Panc1 (cell line): Measurements from ENCODE around the gene ATP5F1E. TPM values are rescaled to one million over a fixed set of nuclear protein-coding genes. Genes with fewer than 3 reads are reported as not detected.

Experiments used
- ATAC-seq: fragments of 200-7000 bp; cut with Tn5 transposase; 2 replicates; pipeline ENCODE4 v1.9.1; 2020; ENCODE audit warnings: mild to moderate bottlenecking, moderate library complexity
- BruUV-seq: library from RNA; stranded (reverse); fragments of 400-500 nt; replicated peaks from 2 replicates; lab custom pipeline; 2021; lab: Mats Ljungman, UMichigan
- CTCF ChIA-PET: fragments of 300-600 bp; sonication (Branson Sonifier 250); formaldehyde crosslinking; loops from one replicate; lab custom pipeline; 2022; ENCODE audit warnings: antibody characterized with exemption; lab: Charles Lee
- POLR2A ChIA-PET: fragments of 300-600 bp; sonication (Branson Sonifier 250); formaldehyde crosslinking; loops from one replicate; lab custom pipeline; 2022; ENCODE audit warnings: antibody characterized with exemption; lab: Charles Lee
- DNase-seq: peaks from one replicate; pipeline ENCODE4 v3.0.0-alpha.2; 2010; ENCODE audit warnings: low read depth, low spot score
- H3K27ac ChIP-seq: 2 replicates; pipeline ENCODE4 v1.5.1; 2011; ENCODE audit warnings: mild to moderate bottlenecking, low read length, inconsistent platforms
- H3K27me3 ChIP-seq: fragments of 200-500 bp; sonication (Bioruptor generic); 2 replicates; pipeline ENCODE4 v1.6.0; 2014; ENCODE audit warnings: low read length, inconsistent platforms; ENCODE audit not compliant: control insufficient read depth, insufficient read depth
- H3K36me3 ChIP-seq: fragments of 200-500 bp; sonication (Bioruptor generic); 2 replicates; pipeline ENCODE4 v1.5.1; 2014; ENCODE audit warnings: inconsistent platforms, mild to moderate bottlenecking, low read length, moderate library complexity; ENCODE audit not compliant: control insufficient read depth, insufficient read depth
- H3K4me1 ChIP-seq: 2 replicates; pipeline ENCODE4 v1.5.1; 2011; ENCODE audit warnings: inconsistent platforms, mild to moderate bottlenecking, low read length, moderate library complexity; ENCODE audit not compliant: control insufficient read depth, insufficient read depth
- H3K4me3 ChIP-seq, 2 experiments: 2 replicates each; pipeline ENCODE4 v1.5.1; 2011 to 2012; ENCODE audit warnings: low read depth in 2 of 2, low read length in 2 of 2, mild to moderate bottlenecking in 2 of 2, inconsistent platforms in 1 of 2, moderate library complexity in 1 of 2
- H3K9me3 ChIP-seq: fragments of 200-500 bp; sonication (Bioruptor generic); 2 replicates; pipeline ENCODE4 v1.5.1; 2014; ENCODE audit warnings: low read depth, mild to moderate bottlenecking, inconsistent platforms, low read length, moderate library complexity; ENCODE audit not compliant: control insufficient read depth, insufficient read depth
- CTCF ChIP-seq: fragments of 450-650 bp; IDR thresholded peaks from 2 replicates; pipeline ENCODE4 v1.5.1; 2017; ENCODE audit warnings: mild to moderate bottlenecking
- POLR2AphosphoS5 ChIP-seq: IDR thresholded peaks from 2 replicates; pipeline ENCODE4 v1.6.1; 2012; ENCODE audit warnings: mild to moderate bottlenecking, low read depth, low read length, moderate library complexity
- REST ChIP-seq, 2 experiments: IDR thresholded peaks; 2 replicates each; pipeline ENCODE4 v1.6.1; 2011 to 2012; ENCODE audit warnings: low read depth in 2 of 2, control low read depth in 1 of 2, low read length in 1 of 2, mild to moderate bottlenecking in 1 of 2, moderate library complexity in 1 of 2; ENCODE audit not compliant: insufficient read depth in 1 of 2
- SIN3A ChIP-seq: IDR thresholded peaks from 2 replicates; pipeline ENCODE4 v1.6.1; 2012; ENCODE audit warnings: low read depth, mild to moderate bottlenecking, low read length, moderate library complexity, borderline replicate concordance; ENCODE audit not compliant: insufficient read depth
- TCF7L2 ChIP-seq: IDR thresholded peaks from 2 replicates; pipeline ENCODE4 v1.6.1; 2011; ENCODE audit warnings: mild to moderate bottlenecking, low read depth, low read length, inconsistent platforms
- in situ Hi-C: cut with HindIII; loops from 2 replicates; pipeline ENCODE4 v1.10.0; 2016; ENCODE audit warnings: low sequenced_read_pairs, low pct_unique_long_range_greater_than_20kb
- intact Hi-C: fragments of 100-400 bp; cut with micrococcal nuclease; formaldehyde crosslinking; loops from one replicate; pipeline ENCODE4 v1.10.0; 2022; ENCODE audit not compliant: unreplicated experiment
- total RNA-seq: library from RNA; stranded (reverse); gene quantifications from one replicate; pipeline ENCODE4 v1.2.1, GENCODE V29; 2021; ENCODE audit not compliant: unreplicated experiment

The ATP5F1E gene
- total RNA-seq, 1 experiment from 2014 or later, result 90.6 TPM

GRCh38 chr20:59001449-59002171 lies 30.5 kb downstream of the ATP5F1E start:
- Histone ChIP-seq H3K27ac (no peak overlapping the region), H3K4me1 (peaks cover 13% of the 10 kb centered on the region), H3K36me3 (no peaks in the 10 kb centered on the region), H3K4me3 (no peak overlapping the region), H3K9me3 (no peaks in the 10 kb centered on the region), H3K27me3 (no peaks in the 10 kb centered on the region)
- ATAC-seq, result no peak
- POLR2A ChIA-PET, result no interaction called here
- CTCF ChIA-PET, result no interaction called here
- DNase-seq, result no peak
- no peak for TF ChIP-seq TCF7L2
- no peak for TF ChIP-seq CTCF
- TF ChIP-seq SIN3A, result no peak
- TF ChIP-seq POLR2AphosphoS5, result no peak
- TF ChIP-seq REST (IDR thresholded peaks at IDR 0.05; ENCODE audit: insufficient read depth in 1 of 2, low read depth in 2 of 2, low read length in 1 of 2), result no peak
- in situ Hi-C loops, result no loop called here
- intact Hi-C loops, result no loop called here
- no TSS peak for BruUV-seq

GRCh38 chr20:59001068-59001448 lies 31.1 kb downstream of the ATP5F1E start:
- H3K27ac ChIP-seq, result no peak overlapping the region
- DNase-seq (no peak), ATAC-seq (no peak)
- no peaks in the 10 kb centered on the region for H3K9me3 ChIP-seq
- no peak for TF ChIP-seq CTCF
- no peak for TF ChIP-seq SIN3A
- TF ChIP-seq TCF7L2, result no peak
- no peak for TF ChIP-seq REST (IDR thresholded peaks at IDR 0.05; ENCODE audit: insufficient read depth in 1 of 2, low read depth in 2 of 2, low read length in 1 of 2)
- TF ChIP-seq POLR2AphosphoS5, result no peak
- peaks cover 3% of the 10 kb centered on the region; the same call in 1 of the 2 replicates for H3K36me3 ChIP-seq
- H3K4me3 ChIP-seq, result no peak overlapping the region
- peaks cover 11% of the 10 kb centered on the region for H3K4me1 ChIP-seq
- CTCF ChIA-PET, result no interaction called here
- BruUV-seq, result no TSS peak
- in situ Hi-C loops, result no loop called here
- intact Hi-C loops, result no loop called here
- POLR2A ChIA-PET, result interaction anchor here (0.7 kb wide), 1 partner anchor 86 kb away, joined by 6 read pairs; no protein-coding TSS in a partner anchor
- no peaks in the 10 kb centered on the region for H3K27me3 ChIP-seq
